Heart right ventricle (tissue), 16 donors: ENCODE data around the gene MACROD2. TPM values are rescaled to one million over a fixed set of nuclear protein-coding genes. Genes with fewer than 3 reads are reported as not detected.

ENCODE experiments used
- ATAC-seq, 8 donors: fragments of 200-7000 bp; cut with Tn5 transposase; one replicate each; pipeline ENCODE4 v1.9.1; 2020; ENCODE audit warnings: mild to moderate bottlenecking in 8 of 8, moderate library complexity in 8 of 8, moderate number of reproducible peaks in 1 of 8
- DNase-seq, 2 donors: peaks; one replicate each; pipeline ENCODE4 v3.0.0-alpha.2; 2020
- H3K27ac ChIP-seq, 10 donors: fragments of 200-600 bp; sonication (generic) in 2 of 10; one replicate each; pipeline versions ENCODE4 v1.5.0 to v1.8.0; 2020 to 2022; ENCODE audit warnings: mild to moderate bottlenecking in 3 of 10
- H3K27me3 ChIP-seq, 7 donors: fragments of 200-600 bp; one replicate each; pipeline ENCODE4 v1.8.0; 2021 to 2022; ENCODE audit warnings: mild to moderate bottlenecking in 2 of 7
- H3K36me3 ChIP-seq, 9 donors: fragments of 200-600 bp; sonication (generic) in 1 of 9; one replicate each; pipeline versions ENCODE4 v1.5.0 to v1.8.0; 2020 to 2022; ENCODE audit warnings: mild to moderate bottlenecking in 2 of 9
- H3K4me1 ChIP-seq, 9 donors: fragments of 200-600 bp; sonication (generic) in 1 of 9; one replicate each; pipeline versions ENCODE4 v1.5.0 to v1.8.0; 2020 to 2022; ENCODE audit warnings: mild to moderate bottlenecking in 4 of 9
- H3K4me3 ChIP-seq, 10 donors: fragments of 200-600 bp; sonication (generic) in 2 of 10; one replicate each; pipeline versions ENCODE4 v1.5.0 to v1.8.0; 2020 to 2022; ENCODE audit warnings: mild to moderate bottlenecking in 7 of 10, moderate library complexity in 2 of 10
- H3K9me3 ChIP-seq, 11 donors: fragments of 200-600 bp in 10 of 11; sonication (generic) in 2 of 11; one replicate each; pipeline versions ENCODE4 v1.5.0 to v1.8.0; 2013 to 2022; ENCODE audit warnings: mild to moderate bottlenecking in 2 of 11, control low read depth in 1 of 11, moderate library complexity in 1 of 11
- WGBS, 2 donors: extraction: QIAGEN DNeasy Blood & Tissue Kit; methylation state at CpG; one replicate each; pipeline ENCODE4 v1.1.7; 2013; ENCODE audit warnings: inconsistent platforms in 1 of 2; 5-methylcytosine and 5-hydroxymethylcytosine counted together
- intact Hi-C, 10 donors: fragments of 100-400 bp; cut with DNase I; formaldehyde crosslinking; loops; one replicate each; pipeline versions ENCODE4 v1.11.1 to v1.14.2; 2022
- polyA plus RNA-seq, 2 donors: library from polyadenylated mRNA; stranded (reverse); fragments of 200-250 nt; gene quantifications; one replicate each; pipeline ENCODE4 v1.2.3, GENCODE V29; 2013
- total RNA-seq, 10 donors: library from RNA; stranded (reverse); fragmentation: NEBNext Ultra II Directional in 3 of 10; extraction: Animal tissue kit (Norgen Biotek cat#: 25700) in 3 of 10; gene quantifications; one replicate each; pipeline versions ENCODE4 v1.2.1 to v1.2.4, GENCODE V29; 2021 to 2023
- TF ChIP-seq, protein P1 (sequence below), 9 donors: fragments of 200-600 bp; sonication (generic) in 2 of 9; IDR thresholded peaks; one replicate each; pipeline versions ENCODE4 v1.5.0 to v1.8.0; 2021 to 2022; ENCODE audit warnings: antibody characterized with exemption in 9 of 9, mild to moderate bottlenecking in 5 of 9, moderate library complexity in 1 of 9
- donor health status: Arrhythmogenic right ventricular cardiomyopathy.
- donor health status: ischemic (EF 13 %, LVEDD 7.1; RV severe dilation, severe dysfunction).
- donor health status: healthy with polysubstance abuse.
- donor health status: DM: no; HTN: yes; CAD: no.
- donor health status: DM: no; HTN: no; CAD: no.
- donor health status: ischemic (EF 25% LVEDD 6.9; RV normal size, moderate dysfunction).
- donor health status: ischemic (EF 25% LVEDD 5.7; RV mildly dilated, moderate dysfunction).
- donor health status: healthy.
- donor health status: DM: yes; HTN: yes; CAD: no.
- donor health status: Ischemic cardiomyopathy.
- donor health status: ischemic (EF 35%, LVEDD 5.7; RV mildly dilated, moderate dysfunction).
- donor health status: nonischemic (EF 11% LVEDD 7.7; RV severe dilation, severe dysfunction).
- donor health status: DM: yes; HTN: yes; CAD: no.
- donor health status: PGD.
- donor health status: ischemic (EF 29% LVEDD 5.4; RV normal size, mild dysfunction).
- donor health status: nonischemic (EF 23%, LVEDD 6.1; RV moderate dilation, normal function).

MACROD2 gene
- total and polyA plus RNA-seq, 12 donors = 0.28 to 6.4 (median 4.1) TPM

DNA sequence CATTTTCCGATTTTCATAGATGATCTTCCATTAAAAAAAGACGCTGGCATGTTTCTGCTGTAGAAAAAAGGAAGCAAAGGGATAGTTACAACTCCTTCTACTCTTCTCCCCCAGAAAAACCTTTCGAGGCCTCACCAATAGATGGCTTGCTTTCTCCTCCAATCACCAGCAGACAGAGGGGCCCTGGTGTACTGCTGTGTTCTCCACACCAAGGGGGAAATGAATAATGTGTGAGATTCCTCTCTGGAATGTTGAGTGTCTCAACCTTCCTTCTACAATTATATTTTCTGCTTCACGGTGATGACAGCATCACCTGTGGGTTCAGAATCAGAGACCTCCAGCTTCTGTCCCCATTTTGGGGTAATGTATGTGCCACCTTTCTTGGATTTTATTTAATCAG, 527.8 kb downstream of the MACROD2 start:
- Histone ChIP-seq H3K9me3 (peaks cover 0 to 11% (median 0%) of the 10 kb centered on the region in 11 donors), H3K4me3 (no peak overlapping the region), H3K27ac (no peak overlapping the region), H3K4me1 (no peaks in the 10 kb centered on the region), H3K27me3 (no peaks in the 10 kb centered on the region), H3K36me3 (no peaks in the 10 kb centered on the region)
- DNase-seq = no peak
- ATAC-seq = no peak
- intact Hi-C loops = no loop called here
- 56 to 73% methylated on average over 4 of the region's 4 CpGs for WGBS, 2 donors
- TF ChIP-seq, protein P1, sequence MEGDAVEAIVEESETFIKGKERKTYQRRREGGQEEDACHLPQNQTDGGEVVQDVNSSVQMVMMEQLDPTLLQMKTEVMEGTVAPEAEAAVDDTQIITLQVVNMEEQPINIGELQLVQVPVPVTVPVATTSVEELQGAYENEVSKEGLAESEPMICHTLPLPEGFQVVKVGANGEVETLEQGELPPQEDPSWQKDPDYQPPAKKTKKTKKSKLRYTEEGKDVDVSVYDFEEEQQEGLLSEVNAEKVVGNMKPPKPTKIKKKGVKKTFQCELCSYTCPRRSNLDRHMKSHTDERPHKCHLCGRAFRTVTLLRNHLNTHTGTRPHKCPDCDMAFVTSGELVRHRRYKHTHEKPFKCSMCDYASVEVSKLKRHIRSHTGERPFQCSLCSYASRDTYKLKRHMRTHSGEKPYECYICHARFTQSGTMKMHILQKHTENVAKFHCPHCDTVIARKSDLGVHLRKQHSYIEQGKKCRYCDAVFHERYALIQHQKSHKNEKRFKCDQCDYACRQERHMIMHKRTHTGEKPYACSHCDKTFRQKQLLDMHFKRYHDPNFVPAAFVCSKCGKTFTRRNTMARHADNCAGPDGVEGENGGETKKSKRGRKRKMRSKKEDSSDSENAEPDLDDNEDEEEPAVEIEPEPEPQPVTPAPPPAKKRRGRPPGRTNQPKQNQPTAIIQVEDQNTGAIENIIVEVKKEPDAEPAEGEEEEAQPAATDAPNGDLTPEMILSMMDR (IDR thresholded peaks at IDR 0.05) = no peak

DNA sequence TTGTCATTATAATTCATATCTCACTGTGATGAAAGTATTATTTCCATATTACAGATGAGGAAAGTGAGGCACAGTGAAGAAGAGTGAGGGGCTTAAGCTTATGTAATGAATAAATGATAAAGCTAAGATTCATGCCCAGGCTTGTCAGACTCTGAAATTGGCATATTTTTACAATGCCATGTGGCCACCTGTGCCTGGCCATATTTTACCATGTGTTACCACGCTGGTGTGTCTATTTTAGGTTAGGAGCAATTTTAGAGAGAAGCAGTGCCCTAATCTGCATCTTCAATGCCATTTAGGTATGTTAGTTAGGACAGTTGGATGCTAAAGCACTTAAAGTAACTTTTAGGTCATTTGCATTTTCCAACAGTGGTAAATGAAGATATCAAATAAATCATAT, 530.1 kb downstream of the MACROD2 start:
- Histone ChIP-seq H3K27me3 (no peaks in the 10 kb centered on the region), H3K27ac (no peak overlapping the region), H3K9me3 (peaks cover 0 to 11% (median 0%) of the 10 kb centered on the region in 11 donors), H3K4me3 (no peak overlapping the region), H3K36me3 (no peaks in the 10 kb centered on the region), H3K4me1 (no peaks in the 10 kb centered on the region)
- TF ChIP-seq, protein P1 (IDR thresholded peaks at IDR 0.05) = no peak
- intact Hi-C loops = no loop called here
- ATAC-seq (no peak), DNase-seq (no peak)
- WGBS, 2 donors = 85% methylated on average over 1 of the region's 1 CpG

DNA sequence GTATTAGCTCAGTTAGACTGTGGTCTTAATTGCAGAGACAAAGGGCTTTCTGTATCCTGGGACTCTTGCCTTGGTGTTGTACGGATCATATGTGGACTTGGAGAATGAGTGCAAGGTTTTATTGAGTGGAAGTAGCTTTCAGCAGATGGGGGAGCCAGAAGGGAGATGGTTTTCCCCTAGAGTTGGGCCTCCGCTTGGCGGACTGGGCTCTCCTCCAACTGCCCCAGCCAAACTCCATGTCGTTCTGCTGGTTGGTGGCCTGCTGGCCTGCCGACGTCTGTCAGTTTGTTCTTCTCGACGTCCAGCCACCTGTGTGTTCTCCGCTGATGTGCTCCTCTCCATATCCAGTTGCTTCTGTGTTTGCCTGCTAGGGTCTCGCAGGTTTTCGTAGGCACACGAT, 531.6 kb downstream of the MACROD2 start:
- Histone ChIP-seq H3K27ac (no peak overlapping the region), H3K4me1 (no peaks in the 10 kb centered on the region), H3K27me3 (no peaks in the 10 kb centered on the region), H3K36me3 (no peaks in the 10 kb centered on the region), H3K9me3 (peaks cover 0 to 11% (median 0%) of the 10 kb centered on the region in 11 donors), H3K4me3 (no peak overlapping the region)
- DNase-seq (no peak), ATAC-seq (no peak)
- WGBS, 2 donors = 89% methylated on average over 12 of the region's 12 CpGs
- intact Hi-C loops = no loop called here
- TF ChIP-seq, protein P1 (IDR thresholded peaks at IDR 0.05) = no peak

DNA sequence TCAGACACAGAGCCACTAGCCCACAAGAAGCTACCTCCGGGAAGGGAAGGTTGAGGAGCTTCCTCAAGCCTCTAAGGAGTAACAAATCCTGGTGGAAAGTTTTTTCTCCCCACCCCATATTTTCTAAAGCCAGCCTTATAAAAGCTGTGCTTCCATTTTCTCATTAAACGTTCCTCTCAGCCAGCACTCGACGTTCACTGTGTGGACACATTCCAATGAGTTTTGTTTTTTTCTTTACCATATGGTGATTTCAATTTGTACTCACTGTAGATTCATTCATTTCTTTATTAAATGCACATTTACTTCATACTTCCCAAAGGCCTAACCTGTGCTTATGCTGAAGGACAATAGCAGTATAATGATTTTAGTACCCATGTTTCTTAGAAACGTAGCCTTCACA, 536.5 kb downstream of the MACROD2 start:
- Histone ChIP-seq H3K9me3 (peaks cover 0 to 10% (median 0%) of the 10 kb centered on the region in 11 donors), H3K27me3 (no peaks in the 10 kb centered on the region), H3K4me1 (no peaks in the 10 kb centered on the region), H3K4me3 (no peak overlapping the region), H3K36me3 (no peaks in the 10 kb centered on the region), H3K27ac (no peak overlapping the region)
- TF ChIP-seq, protein P1 (IDR thresholded peaks at IDR 0.05) = no peak
- no peak for DNase-seq
- 76 to 88% methylated on average over 5 of the region's 5 CpGs for WGBS, 2 donors
- ATAC-seq = no peak
- intact Hi-C loops = no loop called here
